Skeletal muscle tissue (tissue), 4 donors: ENCODE data around the gene RPS6KA1. TPM values are rescaled to one million over a fixed set of nuclear protein-coding genes. Genes with fewer than 3 reads are reported as not detected.
A peak's percentile ranks its signal among the peaks of the same experiment; 100 is the strongest.

Experiments
- H3K27ac ChIP-seq: one replicate; pipeline ENCODE4 v1.7.0; 2013; ENCODE audit warnings: mild to moderate bottlenecking, low read depth, low read length, inconsistent platforms
- H3K27me3 ChIP-seq, 3 donors: one replicate each; pipeline ENCODE4 v1.7.0; 2013; ENCODE audit warnings: low read length in 3 of 3; ENCODE audit not compliant: control insufficient read depth in 3 of 3, insufficient read depth in 3 of 3
- H3K36me3 ChIP-seq, 3 donors: one replicate each; pipeline ENCODE4 v1.7.0; 2013; ENCODE audit warnings: low read length in 3 of 3; ENCODE audit not compliant: control insufficient read depth in 3 of 3, insufficient read depth in 3 of 3
- H3K4me1 ChIP-seq, 3 donors: one replicate each; pipeline ENCODE4 v1.7.0; 2013; ENCODE audit warnings: low read length in 3 of 3, mild to moderate bottlenecking in 3 of 3; ENCODE audit not compliant: control insufficient read depth in 3 of 3, insufficient read depth in 3 of 3
- H3K4me3 ChIP-seq, 3 donors: one replicate each; pipeline ENCODE4 v1.7.0; 2013; ENCODE audit warnings: low read length in 3 of 3
- H3K9ac ChIP-seq, 3 donors: one replicate each; pipeline ENCODE4 v1.7.0; 2013; ENCODE audit warnings: low read length in 3 of 3, mild to moderate bottlenecking in 3 of 3, moderate library complexity in 2 of 3, low read depth in 1 of 3
- H3K9me3 ChIP-seq, 3 donors: one replicate each; pipeline ENCODE4 v1.7.0; 2013; ENCODE audit warnings: low read length in 3 of 3; ENCODE audit not compliant: control insufficient read depth in 3 of 3
- total RNA-seq: library from RNA; depleted of rRNA; stranded (reverse); fragments of >200 nt; gene quantifications from one replicate; pipeline ENCODE4 v1.2.3, GENCODE V29; 2014
- donor health status: Osteomylitis.

RPS6KA1 gene
- total RNA-seq, 1 donor from 2014 or later: 8.9 TPM

DNA sequence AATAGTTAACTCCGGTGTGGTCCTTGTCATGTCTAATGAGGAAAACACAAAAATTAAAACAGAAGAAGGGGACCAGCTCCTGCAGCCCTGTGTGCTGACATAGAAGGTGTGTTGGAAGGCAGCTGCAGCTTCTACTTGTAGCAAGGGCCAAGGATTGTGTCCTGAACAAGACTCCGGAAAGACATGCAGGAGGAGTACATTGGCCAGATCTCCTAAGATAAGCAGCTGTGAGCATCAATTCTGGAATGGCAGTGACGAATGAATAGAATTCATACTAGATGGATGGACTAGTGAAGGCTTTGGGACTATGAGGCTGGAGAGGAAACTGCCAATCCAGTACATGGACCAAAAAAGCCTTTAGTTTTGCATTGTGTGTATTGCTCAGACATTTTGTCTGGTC lies 19.3 kb downstream of the RPS6KA1 start:
- H3K27me3 ChIP-seq: peaks cover 0 to 3% (median 0%) of the 10 kb centered on the region in 3 donors
- no peaks in the 10 kb centered on the region for H3K36me3 ChIP-seq
- no peaks in the 10 kb centered on the region for H3K4me1 ChIP-seq
- no peak overlapping the region for H3K27ac ChIP-seq
- H3K9me3 ChIP-seq: no peaks in the 10 kb centered on the region
- no peak overlapping the region for H3K9ac ChIP-seq
- no peak overlapping the region for H3K4me3 ChIP-seq

DNA sequence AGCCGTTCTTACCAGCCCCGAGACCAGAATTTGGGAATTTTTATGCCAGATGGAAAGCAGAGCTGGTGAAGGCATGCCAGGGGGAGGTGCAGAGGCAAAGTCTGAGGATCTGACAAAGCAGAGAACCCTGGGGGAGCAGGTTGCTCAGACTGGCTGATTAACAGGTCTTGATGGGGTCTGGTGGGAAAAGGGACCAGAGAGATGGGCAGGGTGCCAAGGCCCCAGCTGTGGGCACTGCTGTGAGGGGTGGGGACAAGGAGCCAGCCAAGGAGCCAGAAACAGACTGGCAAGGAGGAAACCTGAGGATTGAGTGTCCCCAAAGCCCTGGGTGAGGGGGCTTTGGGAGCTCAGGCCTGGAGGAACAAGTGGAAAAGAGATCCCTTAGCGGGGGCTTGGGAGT lies 21.4 kb downstream of the RPS6KA1 start:
- Histone ChIP-seq H3K27ac (no peak overlapping the region), H3K4me3 (no peak overlapping the region), H3K4me1 (peaks cover 0 to 5% (median 0%) of the 10 kb centered on the region in 3 donors), H3K9me3 (no peaks in the 10 kb centered on the region), H3K9ac (no peak overlapping the region), H3K36me3 (no peaks in the 10 kb centered on the region), H3K27me3 (peaks cover 0 to 2% (median 0%) of the 10 kb centered on the region in 3 donors)

DNA sequence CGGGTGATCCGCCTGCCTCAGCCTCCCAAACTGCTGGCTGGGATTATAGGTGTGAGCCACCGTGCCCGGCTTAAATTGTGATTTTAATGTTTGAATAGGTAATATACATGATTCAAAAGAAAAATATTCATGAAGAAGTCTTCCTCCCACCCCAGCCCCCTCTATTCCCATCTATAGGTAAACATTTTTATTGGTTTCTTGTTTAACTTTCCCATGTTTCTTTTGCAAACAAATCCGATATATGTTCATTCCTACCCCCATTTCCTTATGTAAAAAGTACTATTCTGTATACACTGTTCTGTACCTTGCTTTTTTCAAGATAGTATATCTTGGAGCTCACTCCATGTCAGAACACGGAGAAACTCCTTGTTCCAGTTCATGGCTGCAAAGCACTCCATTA lies 23.2 kb downstream of the RPS6KA1 start:
- Histone ChIP-seq H3K36me3 (no peaks in the 10 kb centered on the region), H3K27ac (no peak overlapping the region), H3K9ac (no peak overlapping the region), H3K4me3 (no peak overlapping the region), H3K4me1 (peaks cover 0 to 5% (median 0%) of the 10 kb centered on the region in 3 donors), H3K27me3 (no peaks in the 10 kb centered on the region), H3K9me3 (no peaks in the 10 kb centered on the region)

DNA sequence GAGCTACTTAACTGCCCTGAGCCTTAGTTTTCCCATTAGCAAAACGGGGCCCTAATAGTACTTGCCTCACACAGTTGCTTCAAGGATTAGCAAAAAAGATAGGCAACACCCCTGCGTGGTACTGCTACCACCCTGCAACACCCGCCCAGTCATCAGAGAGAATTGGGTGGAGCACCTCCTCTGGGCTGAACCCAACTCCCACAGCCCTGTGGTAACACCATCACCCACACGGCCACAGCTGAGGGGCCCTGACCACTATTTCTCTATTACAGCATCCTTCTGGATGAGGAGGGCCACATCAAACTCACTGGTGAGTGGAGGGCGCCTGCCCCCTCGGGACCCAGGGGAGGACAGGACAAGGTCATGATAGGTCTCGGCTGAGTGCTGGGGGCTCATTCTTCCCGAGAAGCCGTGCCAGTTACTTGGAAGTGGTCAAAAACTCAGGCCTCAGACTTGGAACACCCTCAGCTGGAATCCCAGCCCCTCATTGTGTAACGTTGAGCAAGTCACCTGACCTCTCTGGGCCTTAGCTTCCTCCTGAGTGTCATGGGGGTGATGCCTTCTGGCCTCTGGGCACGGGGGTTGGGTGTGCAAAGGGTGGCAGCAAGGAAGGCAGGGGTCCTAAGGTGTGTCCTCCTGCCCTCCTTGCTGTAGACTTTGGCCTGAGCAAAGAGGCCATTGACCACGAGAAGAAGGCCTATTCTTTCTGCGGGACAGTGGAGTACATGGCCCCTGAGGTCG lies 24.6 kb downstream of the RPS6KA1 start:
- H3K36me3 ChIP-seq: no peaks in the 10 kb centered on the region
- peaks cover 0 to 5% (median 0%) of the 10 kb centered on the region in 3 donors for H3K4me1 ChIP-seq
- no peak overlapping the region for H3K9ac ChIP-seq
- no peaks in the 10 kb centered on the region for H3K9me3 ChIP-seq
- H3K27me3 ChIP-seq: no peaks in the 10 kb centered on the region
- H3K4me3 ChIP-seq: no peak overlapping the region
- no peak overlapping the region for H3K27ac ChIP-seq

DNA sequence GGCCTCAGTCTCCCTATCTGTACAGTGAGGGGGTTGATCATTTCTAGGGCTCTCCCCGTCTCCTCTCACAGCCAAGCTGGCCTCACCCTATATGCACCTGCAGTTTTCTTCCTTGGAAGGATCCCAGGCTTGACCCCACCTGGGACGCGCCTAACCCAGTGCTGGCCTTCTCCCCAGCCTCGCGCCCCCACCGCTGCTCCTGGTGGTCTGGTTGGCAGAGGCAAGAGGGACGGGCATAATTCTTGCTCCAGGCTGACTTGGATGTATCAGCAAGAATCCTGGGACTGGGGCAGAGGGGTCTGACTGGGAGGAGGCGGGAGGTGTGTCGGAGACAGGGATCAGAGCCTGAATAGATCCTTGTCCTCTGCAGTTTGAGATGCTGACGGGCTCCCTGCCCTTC lies 25.2 kb downstream of the RPS6KA1 start:
- Histone ChIP-seq H3K9me3 (no peaks in the 10 kb centered on the region), H3K9ac (no peak overlapping the region), H3K27ac (no peak overlapping the region), H3K27me3 (no peaks in the 10 kb centered on the region), H3K4me1 (peaks cover 0 to 5% (median 0%) of the 10 kb centered on the region in 3 donors), H3K4me3 (no peak overlapping the region), H3K36me3 (no peaks in the 10 kb centered on the region)

DNA sequence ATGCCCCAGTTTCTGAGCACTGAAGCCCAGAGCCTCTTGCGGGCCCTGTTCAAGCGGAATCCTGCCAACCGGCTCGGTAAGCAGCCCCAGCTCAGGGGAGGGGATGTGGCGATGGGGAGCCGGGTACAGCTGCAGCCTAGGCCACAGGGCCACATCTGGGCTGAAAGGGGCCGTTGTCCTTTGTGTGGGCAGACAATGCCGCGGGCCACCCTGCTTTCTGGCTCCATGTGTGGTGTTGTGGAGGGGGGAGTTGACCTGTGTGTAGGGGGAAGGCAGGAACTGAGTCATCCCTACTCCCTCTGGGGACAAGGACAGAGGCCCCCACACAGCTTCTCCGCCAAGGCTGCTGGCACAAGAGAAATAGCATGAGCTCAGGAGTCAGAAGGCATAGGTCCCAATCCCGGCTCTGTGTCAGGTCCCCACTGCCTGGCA lies 26.0 kb downstream of the RPS6KA1 start:
- no peaks in the 10 kb centered on the region for H3K9me3 ChIP-seq
- H3K9ac ChIP-seq: no peak overlapping the region
- no peaks in the 10 kb centered on the region for H3K36me3 ChIP-seq
- no peak overlapping the region for H3K4me3 ChIP-seq
- H3K27me3 ChIP-seq: no peaks in the 10 kb centered on the region
- H3K27ac ChIP-seq: no peak overlapping the region
- H3K4me1 ChIP-seq: peaks cover 0 to 5% (median 3%) of the 10 kb centered on the region in 3 donors

DNA sequence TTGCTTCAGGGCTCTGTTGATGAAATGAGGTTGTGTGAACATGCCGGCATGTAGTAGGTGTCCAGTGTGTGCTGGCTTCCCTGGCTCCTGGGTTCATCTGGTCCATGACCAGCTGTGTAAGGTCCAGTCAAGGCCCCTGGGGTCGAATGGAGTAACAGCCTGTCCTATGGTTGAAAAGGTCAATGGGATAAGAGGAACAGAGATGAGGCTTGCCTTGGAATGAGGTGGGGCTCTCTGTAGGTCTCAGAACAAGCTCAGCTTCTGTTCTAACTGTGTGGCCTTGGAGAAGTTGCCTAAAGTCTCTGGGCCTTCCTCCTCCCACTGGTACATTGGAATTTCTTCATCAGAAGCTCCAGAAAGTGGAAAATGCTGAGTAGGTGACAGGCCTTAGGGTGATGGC lies 26.6 kb downstream of the RPS6KA1 start:
- Histone ChIP-seq H3K9ac (no peak overlapping the region), H3K36me3 (no peaks in the 10 kb centered on the region), H3K27me3 (no peaks in the 10 kb centered on the region), H3K27ac (no peak overlapping the region), H3K9me3 (no peaks in the 10 kb centered on the region), H3K4me1 (peaks cover 0 to 5% (median 3%) of the 10 kb centered on the region in 3 donors), H3K4me3 (no peak overlapping the region)

DNA sequence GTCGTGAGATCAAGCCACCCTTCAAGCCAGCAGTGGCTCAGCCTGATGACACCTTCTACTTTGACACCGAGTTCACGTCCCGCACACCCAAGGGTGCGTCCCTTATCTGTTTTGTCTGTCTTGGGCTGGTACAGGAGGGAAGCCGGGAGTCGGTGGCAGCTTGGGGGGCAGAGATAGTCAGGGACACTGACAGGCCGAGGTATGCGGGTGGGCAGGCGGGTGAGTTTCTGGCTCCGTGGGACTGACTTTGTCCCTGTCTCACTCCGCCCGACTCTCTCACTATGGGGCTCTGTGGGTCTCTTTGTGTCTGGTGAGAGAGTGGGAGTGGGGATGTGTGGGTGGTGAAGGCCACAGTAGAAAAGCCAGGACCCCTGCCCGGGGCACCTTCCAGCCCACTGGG lies 27.4 kb downstream of the RPS6KA1 start:
- Histone ChIP-seq H3K9me3 (no peaks in the 10 kb centered on the region), H3K9ac (no peak overlapping the region), H3K36me3 (no peaks in the 10 kb centered on the region), H3K4me1 (peaks cover 0 to 5% (median 3%) of the 10 kb centered on the region in 3 donors), H3K4me3 (no peak overlapping the region), H3K27ac (no peak overlapping the region), H3K27me3 (no peaks in the 10 kb centered on the region)

DNA sequence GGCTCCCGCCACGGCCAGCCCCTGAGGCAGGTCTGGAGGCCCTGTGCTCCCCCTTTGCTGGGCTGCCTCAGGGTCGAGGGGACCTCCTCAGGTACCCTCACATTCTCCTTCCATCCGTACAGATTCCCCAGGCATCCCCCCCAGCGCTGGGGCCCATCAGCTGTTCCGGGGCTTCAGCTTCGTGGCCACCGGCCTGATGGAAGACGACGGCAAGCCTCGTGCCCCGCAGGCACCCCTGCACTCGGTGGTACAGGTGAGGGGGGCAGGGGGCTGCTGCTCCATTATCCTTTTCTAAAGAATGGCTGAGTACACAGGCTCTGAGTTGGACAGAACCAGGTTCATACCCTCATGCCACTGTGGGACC lies 29.1 kb downstream of the RPS6KA1 start:
- Histone ChIP-seq H3K4me3 (no peak overlapping the region), H3K9me3 (no peaks in the 10 kb centered on the region), H3K4me1 (peaks cover 0 to 5% (median 3%) of the 10 kb centered on the region in 3 donors), H3K27me3 (no peaks in the 10 kb centered on the region), H3K27ac (no peak overlapping the region), H3K36me3 (no peaks in the 10 kb centered on the region), H3K9ac (no peak overlapping the region)

DNA sequence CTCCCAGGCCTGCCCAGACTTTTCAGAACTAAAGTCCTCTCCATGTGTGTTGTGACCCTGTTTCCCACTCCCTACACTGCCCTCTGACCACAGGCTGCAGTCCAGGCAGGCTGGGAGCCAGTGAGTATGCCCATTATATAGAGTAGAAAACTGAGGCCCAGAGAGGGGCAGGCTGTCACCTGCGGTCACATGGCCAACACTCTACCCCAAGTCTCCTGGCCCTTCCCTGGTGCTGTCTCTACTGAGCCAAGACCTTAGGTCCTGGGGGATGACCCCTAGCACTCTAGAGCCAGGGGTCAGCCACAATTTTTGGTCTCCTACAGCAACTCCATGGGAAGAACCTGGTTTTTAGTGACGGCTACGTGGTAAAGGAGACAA lies 30.8 kb downstream of the RPS6KA1 start:
- no peaks in the 10 kb centered on the region for H3K9me3 ChIP-seq
- H3K27me3 ChIP-seq: no peaks in the 10 kb centered on the region
- peak overlapping the region in 1 of 3 donors; percentile 41 for H3K4me3 ChIP-seq
- H3K27ac ChIP-seq: no peak overlapping the region
- H3K4me1 ChIP-seq: peaks cover 0 to 3% (median 0%) of the 10 kb centered on the region in 3 donors
- no peaks in the 10 kb centered on the region for H3K36me3 ChIP-seq
- peak overlapping the region in 1 of 3 donors; percentile 16 for H3K9ac ChIP-seq
